K562 (cell line): ENCODE results near the gene CTSD. TPM values are rescaled to one million over a fixed set of nuclear protein-coding genes. Genes with fewer than 3 reads are reported as not detected.

Source experiments
- ATAC-seq: fragments of 200-7000 bp; cut with Tn5 transposase; 3 replicates; pipeline ENCODE4 v1.9.1; 2020; ENCODE audit warnings: moderate library complexity
- BruUV-seq: library from RNA; stranded (reverse); fragments of 400-500 nt; replicated peaks from 2 replicates; lab custom pipeline; 2021; lab: Mats Ljungman, UMichigan
- CTCF ChIA-PET: fragments of 300-600 bp; formaldehyde crosslinking; extraction: SDS; loops from one replicate; lab custom pipeline; 2021; ENCODE audit warnings: low intra/inter-chr PET ratio; lab: Yijun Ruan, JAX
- POLR2A ChIA-PET: fragments of 300-600, 350-650 bp; sonication (Branson Sonifier 250); formaldehyde crosslinking; extraction: SDS; loops from one replicate; lab custom pipeline; 2021; ENCODE audit warnings: antibody characterized with exemption, inconsistent platforms; lab: Yijun Ruan, JAX
- DNase-seq, 4 experiments: peaks; one replicate each; pipeline versions ENCODE4 v3.0.0 to v3.0.0-alpha.2; 2011 to 2018; ENCODE audit warnings: low spot score in 3 of 4, mixed read lengths in 3 of 4; ENCODE audit errors: extremely low read depth in 1 of 4
- FAIRE-seq: peaks from 2 replicates; lab custom pipeline; 2011; peaks lifted over from hg19 to GRCh38; lab: Jason Lieb, UNC
- H2AFZ ChIP-seq: 2 replicates; pipeline ENCODE4 v1.6.0; 2011; ENCODE audit warnings: low read depth, low read length, control low read depth, inconsistent platforms
- H3K27ac ChIP-seq: fragments of 200-600 bp; 3 replicates; pipeline ENCODE4 v1.8.0; 2011; ENCODE audit warnings: low read depth, mild to moderate bottlenecking, control low read depth, inconsistent platforms, low read length, moderate library complexity, mixed read lengths; ENCODE audit errors: extremely low read depth
- H3K27me3 ChIP-seq, 2 experiments: fragments of 300-600 bp in 1 of 2; 2 replicates in 1 of 2; 3 replicates in 1 of 2; pipeline versions ENCODE4 v1.6.0 to v1.8.0; 2011; ENCODE audit warnings: inconsistent platforms in 2 of 2, low read length in 2 of 2, mild to moderate bottlenecking in 1 of 2, mixed read lengths in 1 of 2, moderate library complexity in 1 of 2; ENCODE audit not compliant: control insufficient read depth in 2 of 2, insufficient read depth in 2 of 2
- H3K36me3 ChIP-seq: fragments of 300-600 bp; 3 replicates; pipeline ENCODE4 v1.8.0; 2011; ENCODE audit warnings: mild to moderate bottlenecking, low read length, inconsistent platforms; ENCODE audit not compliant: control insufficient read depth, insufficient read depth
- H3K4me1 ChIP-seq, 2 experiments: fragments of 200-600 bp in 1 of 2; replicated peaks in 1 of 2; 2 replicates in 1 of 2; 3 replicates in 1 of 2; pipeline versions ENCODE4 v1.5.1 to v1.8.0; 2011; ENCODE audit warnings: inconsistent platforms in 2 of 2, low read length in 2 of 2, mild to moderate bottlenecking in 1 of 2, mixed read lengths in 1 of 2, moderate library complexity in 1 of 2; ENCODE audit not compliant: control insufficient read depth in 2 of 2, insufficient read depth in 2 of 2
- H3K4me2 ChIP-seq: 2 replicates; pipeline ENCODE4 v1.6.1; 2011; ENCODE audit warnings: low read length, control low read depth, inconsistent platforms, mixed read lengths; ENCODE audit not compliant: insufficient read depth
- H3K4me3 ChIP-seq: fragments of 200-600 bp; sonication (generic), shearing (Covaris generic); 2 replicates; pipeline ENCODE4 v1.5.1; 2016; ENCODE audit warnings: control low read depth, inconsistent platforms
- H3K79me2 ChIP-seq: fragments of 200-600 bp; 3 replicates; pipeline ENCODE4 v1.8.0; 2011; ENCODE audit warnings: low read length, inconsistent platforms; ENCODE audit not compliant: control insufficient read depth, insufficient read depth
- H3K9ac ChIP-seq, 2 experiments: 2 replicates each; pipeline versions ENCODE4 v1.6.0 to v1.6.1; 2011; ENCODE audit warnings: low read depth in 2 of 2, low read length in 2 of 2, control low read depth in 1 of 2, inconsistent platforms in 1 of 2, mild to moderate bottlenecking in 1 of 2, mixed read lengths in 1 of 2; ENCODE audit not compliant: insufficient read depth in 1 of 2
- H3K9me1 ChIP-seq: one replicate; pipeline ENCODE4 v1.6.0; 2011; ENCODE audit warnings: inconsistent platforms, mild to moderate bottlenecking, low read length, moderate library complexity; ENCODE audit not compliant: control insufficient read depth, insufficient read depth
- H3K9me3 ChIP-seq: replicated peaks from 2 replicates; pipeline ENCODE4 v1.5.1; 2011; ENCODE audit warnings: low read depth, low read length, inconsistent platforms; ENCODE audit not compliant: control insufficient read depth, insufficient read depth
- H4K20me1 ChIP-seq: replicated peaks from 2 replicates; pipeline ENCODE4 v1.6.1; 2011; ENCODE audit warnings: low read length, inconsistent platforms, mixed read lengths; ENCODE audit not compliant: control insufficient read depth, insufficient read depth
- EP400 ChIP-seq: fragments of 450-650 bp; IDR thresholded peaks from 2 replicates; pipeline ENCODE4 v1.6.1; 2017; ENCODE audit warnings: antibody characterized with exemption, mild to moderate bottlenecking, moderate library complexity
- MAFK ChIP-seq: IDR thresholded peaks from 2 replicates; pipeline ENCODE4 v1.6.1; 2011; ENCODE audit warnings: low read length, improper control_type of control experiment
- MXD1 ChIP-seq: fragments of 250-450 bp; sonication (Bioruptor Pico); IDR thresholded peaks from 2 replicates; pipeline ENCODE4 v1.8.0; 2021; ENCODE audit warnings: borderline replicate concordance, mild to moderate bottlenecking, moderate library complexity; ENCODE audit not compliant: poor library complexity, severe bottlenecking
- RBFOX2 ChIP-seq: fragments of 200-400 bp; formaldehyde crosslinking; IDR thresholded peaks from 2 replicates; pipeline ENCODE4 v1.6.1; 2017; ENCODE audit warnings: low read depth, mild to moderate bottlenecking, low read length, moderate library complexity
- SMAD4 ChIP-seq: fragments of 250-450 bp; sonication (Bioruptor Pico); conservative IDR thresholded peaks from 2 replicates; pipeline ENCODE4 v1.8.0; 2021; ENCODE audit warnings: inconsistent platforms, mild to moderate bottlenecking, moderate library complexity
- SMC3 ChIP-seq: conservative IDR thresholded peaks from 2 replicates; pipeline ENCODE4 v1.6.1; 2011; ENCODE audit warnings: low read depth, low read length, improper control_type of control experiment; ENCODE audit not compliant: insufficient read depth
- ZBTB9 ChIP-seq: fragments of 450-650 bp; formaldehyde crosslinking; IDR thresholded peaks from 2 replicates; pipeline ENCODE4 v1.4.0; 2020; ENCODE audit warnings: mild to moderate bottlenecking, moderate library complexity
- ZFX ChIP-seq: sonication (generic); formaldehyde crosslinking; IDR thresholded peaks from 2 replicates; pipeline ENCODE4 v1.8.0; 2022; ENCODE audit warnings: mild to moderate bottlenecking, missing genetic modification reagents, moderate library complexity
- ZNF780A ChIP-seq: fragments of 250-450 bp; sonication (Bioruptor Pico); IDR thresholded peaks from 2 replicates; pipeline ENCODE4 v1.5.0; 2021; ENCODE audit warnings: mild to moderate bottlenecking
- WGBS: fragments of 100-300 bp; shearing (Covaris generic); methylation state at CpG from one replicate; pipeline ENCODE4 v1.1.6; 2016; ENCODE audit warnings: low coverage, mixed read lengths; ENCODE audit not compliant: insufficient coverage; ENCODE audit errors: missing lambda C conversion rate; 5-methylcytosine and 5-hydroxymethylcytosine counted together
- in situ Hi-C: fragments of 300-500 bp; cut with MboI; formaldehyde crosslinking; loops from 4 replicates; pipeline ENCODE4 v1.15.0; 2018; ENCODE audit warnings: inconsistent platforms, mixed read lengths
- intact Hi-C: fragments of 100-400 bp; cut with micrococcal nuclease; formaldehyde crosslinking; loops from 2 replicates; pipeline ENCODE4 v1.14.2; 2022
- polyA plus RNA-seq, 8 experiments: library from polyadenylated mRNA; depleted of rRNA in 4 of 8; stranded (reverse) in 5 of 8; unstranded in 3 of 8; fragments of >200 nt; fragmentation: Nextera tagmentation in 2 of 8; fragmentation: Illumina TruSeq in 1 of 8; extraction: Ambion mirVana in 2 of 8; extraction: Trizol in 1 of 8; gene quantifications; 2 replicates each; pipeline versions ENCODE4 v1.2.1 to v1.2.3, GENCODE V29; 2011 to 2014; ENCODE audit warnings: inconsistent platforms in 1 of 8, missing spikeins in 1 of 8
- total RNA-seq, 7 experiments: library from RNA; depleted of rRNA in 6 of 7; stranded (reverse); fragments of >200 nt in 6 of 7; fragmentation: Illumina TruSeq in 2 of 7; extraction: Trizol in 2 of 7; gene quantifications; 2 replicates each; pipeline versions ENCODE4 v1.2.1 to v1.2.3, GENCODE V29; 2011 to 2021; ENCODE audit warnings: low replicate concordance in 1 of 7
- TF ChIP-seq, protein P1 (sequence below): IDR thresholded peaks from 2 replicates; pipeline ENCODE4 v1.6.1; 2011; ENCODE audit not compliant: insufficient read length; ENCODE audit errors: extremely low read depth
- TF ChIP-seq, protein P2 (sequence below): fragments of 250-450 bp; sonication (Bioruptor Pico); IDR thresholded peaks from 2 replicates; pipeline ENCODE4 v1.5.0; 2021

CTSD gene
- total and polyA plus RNA-seq, 9 of the 15 experiments (the other 6 are each of a cell fraction or from before 2014, with no cell fraction given): 1.0 to 112 (median 40.9) TPM

GRCh38 chr11:1705126-1706052, 58.3 kb downstream of the CTSD start:
- BruUV-seq: no TSS peak
- no peak for DNase-seq

GRCh38 chr11:1703146-1703545, 60.6 kb downstream of the CTSD start:
- H3K4me3 ChIP-seq: no peak overlapping the region
- H4K20me1 ChIP-seq: no peaks in the 10 kb centered on the region; the same call in 1 of the 2 replicates
- BruUV-seq: no TSS peak
- H3K27me3 ChIP-seq: peaks cover 7 to 39% of the 10 kb centered on the region in 2 experiments; a peak in 4 of 5 replicates
- no peak overlapping the region for H3K4me2 ChIP-seq
- DNase-seq (no peak), ATAC-seq (no peak), FAIRE-seq (no peak)
- no peak overlapping the region for H3K9ac ChIP-seq
- in situ Hi-C loops: no loop called here
- 2% methylated on average over 6 of the region's 6 CpGs for WGBS
- H3K79me2 ChIP-seq: no peaks in the 10 kb centered on the region
- intact Hi-C loops: no loop called here
- no peaks in the 10 kb centered on the region for H3K9me1 ChIP-seq
- H3K9me3 ChIP-seq: no peaks in the 10 kb centered on the region
- no peak overlapping the region for H3K27ac ChIP-seq
- POLR2A ChIA-PET: no interaction called here
- no peaks in the 10 kb centered on the region for H3K36me3 ChIP-seq
- no peak overlapping the region for H2AFZ ChIP-seq
- H3K4me1 ChIP-seq: no peaks in the 10 kb centered on the region
- CTCF ChIA-PET: interaction anchor here (0.6 kb wide), 1 partner anchor 135 kb away, joined by 4 read pairs; no protein-coding TSS in a partner anchor
- TF ChIP-seq, protein P1, sequence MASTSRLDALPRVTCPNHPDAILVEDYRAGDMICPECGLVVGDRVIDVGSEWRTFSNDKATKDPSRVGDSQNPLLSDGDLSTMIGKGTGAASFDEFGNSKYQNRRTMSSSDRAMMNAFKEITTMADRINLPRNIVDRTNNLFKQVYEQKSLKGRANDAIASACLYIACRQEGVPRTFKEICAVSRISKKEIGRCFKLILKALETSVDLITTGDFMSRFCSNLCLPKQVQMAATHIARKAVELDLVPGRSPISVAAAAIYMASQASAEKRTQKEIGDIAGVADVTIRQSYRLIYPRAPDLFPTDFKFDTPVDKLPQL: no peak
- no peak for TF ChIP-seq RBFOX2
- no peak for TF ChIP-seq ZNF780A
- no peak for TF ChIP-seq MXD1 (CRISPR knock-in tag)
- TF ChIP-seq ZFX (CRISPR knock-in tag): no peak
- TF ChIP-seq ZBTB9 (CRISPR knock-in tag): no peak
- no peak for TF ChIP-seq EP400
- TF ChIP-seq SMC3: no peak
- TF ChIP-seq, protein P2, sequence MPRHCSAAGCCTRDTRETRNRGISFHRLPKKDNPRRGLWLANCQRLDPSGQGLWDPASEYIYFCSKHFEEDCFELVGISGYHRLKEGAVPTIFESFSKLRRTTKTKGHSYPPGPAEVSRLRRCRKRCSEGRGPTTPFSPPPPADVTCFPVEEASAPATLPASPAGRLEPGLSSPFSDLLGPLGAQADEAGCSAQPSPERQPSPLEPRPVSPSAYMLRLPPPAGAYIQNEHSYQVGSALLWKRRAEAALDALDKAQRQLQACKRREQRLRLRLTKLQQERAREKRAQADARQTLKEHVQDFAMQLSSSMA (CRISPR knock-in tag): no peak

More at GRCh38 chr11:1705126-1706052, 58.3 kb downstream of the CTSD start:
- H3K9me3 ChIP-seq: no peaks in the 10 kb centered on the region
- no peak overlapping the region for H2AFZ ChIP-seq
- ChIA-PET POLR2A (interaction anchor here (0.7 kb wide), 1 partner anchor 127 kb away, joined by 3 read pairs; no protein-coding TSS in a partner anchor), CTCF (no interaction called here)
- H3K27me3 ChIP-seq: peaks cover 11 to 37% of the 10 kb centered on the region in 2 experiments; a peak in 4 of 5 replicates
- FAIRE-seq (no peak), ATAC-seq (no peak)
- 2% methylated on average over 15 of the region's 15 CpGs for WGBS
- no peaks in the 10 kb centered on the region for H4K20me1 ChIP-seq
- in situ Hi-C loops (no loop called here), intact Hi-C loops (no loop called here)
- no peaks in the 10 kb centered on the region for H3K36me3 ChIP-seq
- H3K4me2 ChIP-seq: no peak overlapping the region
- no peak overlapping the region for H3K27ac ChIP-seq
- no peaks in the 10 kb centered on the region for H3K9me1 ChIP-seq
- H3K9ac ChIP-seq: no peak overlapping the region
- H3K4me3 ChIP-seq: no peak overlapping the region
- no peaks in the 10 kb centered on the region for H3K4me1 ChIP-seq
- TF ChIP-seq MAFK (no peak), SMAD4 (CRISPR knock-in tag) (no peak)
- no peaks in the 10 kb centered on the region for H3K79me2 ChIP-seq
